K562 (cell line): ENCODE data around the gene CAPN5. TPM values are rescaled to one million over a fixed set of nuclear protein-coding genes. Genes with fewer than 3 reads are reported as not detected.

Source experiments
- ATAC-seq: fragments of 200-7000 bp; cut with Tn5 transposase; 3 replicates; pipeline ENCODE4 v1.9.1; 2020; ENCODE audit warnings: moderate library complexity
- BruUV-seq: library from RNA; stranded (reverse); fragments of 400-500 nt; replicated peaks from 2 replicates; lab custom pipeline; 2021; lab: Mats Ljungman, UMichigan
- CTCF ChIA-PET: fragments of 300-600 bp; formaldehyde crosslinking; extraction: SDS; loops from one replicate; lab custom pipeline; 2021; ENCODE audit warnings: low intra/inter-chr PET ratio; lab: Yijun Ruan, JAX
- POLR2A ChIA-PET: fragments of 300-600, 350-650 bp; sonication (Branson Sonifier 250); formaldehyde crosslinking; extraction: SDS; loops from one replicate; lab custom pipeline; 2021; ENCODE audit warnings: antibody characterized with exemption, inconsistent platforms; lab: Yijun Ruan, JAX
- DNase-seq, 4 experiments: peaks; one replicate each; pipeline versions ENCODE4 v3.0.0 to v3.0.0-alpha.2; 2011 to 2018; ENCODE audit warnings: low spot score in 3 of 4, mixed read lengths in 3 of 4; ENCODE audit errors: extremely low read depth in 1 of 4
- FAIRE-seq: peaks from 2 replicates; lab custom pipeline; 2011; peaks lifted over from hg19 to GRCh38; lab: Jason Lieb, UNC
- H2AFZ ChIP-seq: 2 replicates; pipeline ENCODE4 v1.6.0; 2011; ENCODE audit warnings: low read depth, low read length, control low read depth, inconsistent platforms
- H3K27ac ChIP-seq: fragments of 200-600 bp; 3 replicates; pipeline ENCODE4 v1.8.0; 2011; ENCODE audit warnings: low read depth, mild to moderate bottlenecking, control low read depth, inconsistent platforms, low read length, moderate library complexity, mixed read lengths; ENCODE audit errors: extremely low read depth
- H3K27me3 ChIP-seq, 2 experiments: fragments of 300-600 bp in 1 of 2; 2 replicates in 1 of 2; 3 replicates in 1 of 2; pipeline versions ENCODE4 v1.6.0 to v1.8.0; 2011; ENCODE audit warnings: inconsistent platforms in 2 of 2, low read length in 2 of 2, mild to moderate bottlenecking in 1 of 2, mixed read lengths in 1 of 2, moderate library complexity in 1 of 2; ENCODE audit not compliant: control insufficient read depth in 2 of 2, insufficient read depth in 2 of 2
- H3K36me3 ChIP-seq: fragments of 300-600 bp; 3 replicates; pipeline ENCODE4 v1.8.0; 2011; ENCODE audit warnings: mild to moderate bottlenecking, low read length, inconsistent platforms; ENCODE audit not compliant: control insufficient read depth, insufficient read depth
- H3K4me1 ChIP-seq, 2 experiments: fragments of 200-600 bp in 1 of 2; replicated peaks in 1 of 2; 2 replicates in 1 of 2; 3 replicates in 1 of 2; pipeline versions ENCODE4 v1.5.1 to v1.8.0; 2011; ENCODE audit warnings: inconsistent platforms in 2 of 2, low read length in 2 of 2, mild to moderate bottlenecking in 1 of 2, mixed read lengths in 1 of 2, moderate library complexity in 1 of 2; ENCODE audit not compliant: control insufficient read depth in 2 of 2, insufficient read depth in 2 of 2
- H3K4me2 ChIP-seq: 2 replicates; pipeline ENCODE4 v1.6.1; 2011; ENCODE audit warnings: low read length, control low read depth, inconsistent platforms, mixed read lengths; ENCODE audit not compliant: insufficient read depth
- H3K4me3 ChIP-seq: fragments of 200-600 bp; sonication (generic), shearing (Covaris generic); 2 replicates; pipeline ENCODE4 v1.5.1; 2016; ENCODE audit warnings: control low read depth, inconsistent platforms
- H3K79me2 ChIP-seq: fragments of 200-600 bp; 3 replicates; pipeline ENCODE4 v1.8.0; 2011; ENCODE audit warnings: low read length, inconsistent platforms; ENCODE audit not compliant: control insufficient read depth, insufficient read depth
- H3K9ac ChIP-seq, 2 experiments: 2 replicates each; pipeline versions ENCODE4 v1.6.0 to v1.6.1; 2011; ENCODE audit warnings: low read depth in 2 of 2, low read length in 2 of 2, control low read depth in 1 of 2, inconsistent platforms in 1 of 2, mild to moderate bottlenecking in 1 of 2, mixed read lengths in 1 of 2; ENCODE audit not compliant: insufficient read depth in 1 of 2
- H3K9me1 ChIP-seq: one replicate; pipeline ENCODE4 v1.6.0; 2011; ENCODE audit warnings: inconsistent platforms, mild to moderate bottlenecking, low read length, moderate library complexity; ENCODE audit not compliant: control insufficient read depth, insufficient read depth
- H3K9me3 ChIP-seq: replicated peaks from 2 replicates; pipeline ENCODE4 v1.5.1; 2011; ENCODE audit warnings: low read depth, low read length, inconsistent platforms; ENCODE audit not compliant: control insufficient read depth, insufficient read depth
- H4K20me1 ChIP-seq: replicated peaks from 2 replicates; pipeline ENCODE4 v1.6.1; 2011; ENCODE audit warnings: low read length, inconsistent platforms, mixed read lengths; ENCODE audit not compliant: control insufficient read depth, insufficient read depth
- DDX20 ChIP-seq: fragments of 450-650 bp; IDR thresholded peaks from 2 replicates; pipeline ENCODE4 v1.6.1; 2016; ENCODE audit warnings: missing genetic modification characterization, low read depth, mild to moderate bottlenecking, missing compliant biosample characterization, moderate library complexity
- HIVEP1 ChIP-seq: fragments of 250-450 bp; sonication (Bioruptor Pico); IDR thresholded peaks from 2 replicates; pipeline ENCODE4 v1.4.0; 2020; ENCODE audit warnings: mild to moderate bottlenecking
- NELFE ChIP-seq: IDR thresholded peaks from 2 replicates; pipeline ENCODE4 v1.6.1; 2011; ENCODE audit warnings: mild to moderate bottlenecking; ENCODE audit not compliant: insufficient read depth, insufficient read length
- RFX1 ChIP-seq: fragments of 450-650 bp; IDR thresholded peaks from 2 replicates; pipeline ENCODE4 v1.6.1; 2016; ENCODE audit warnings: mild to moderate bottlenecking, moderate library complexity
- TCF7L2 ChIP-seq: fragments of 150-350 bp; IDR thresholded peaks from 2 replicates; pipeline ENCODE4 v1.6.1; 2016; ENCODE audit warnings: low read depth, mild to moderate bottlenecking, low read length, moderate library complexity
- ZNF274 ChIP-seq: IDR thresholded peaks from 2 replicates; pipeline ENCODE4 v1.6.1; 2011; ENCODE audit warnings: low read depth, mild to moderate bottlenecking, low read length, moderate library complexity, borderline replicate concordance
- WGBS: fragments of 100-300 bp; shearing (Covaris generic); methylation state at CpG from one replicate; pipeline ENCODE4 v1.1.6; 2016; ENCODE audit warnings: low coverage, mixed read lengths; ENCODE audit not compliant: insufficient coverage; ENCODE audit errors: missing lambda C conversion rate; 5-methylcytosine and 5-hydroxymethylcytosine counted together
- in situ Hi-C: fragments of 300-500 bp; cut with MboI; formaldehyde crosslinking; loops from 4 replicates; pipeline ENCODE4 v1.15.0; 2018; ENCODE audit warnings: inconsistent platforms, mixed read lengths
- intact Hi-C: fragments of 100-400 bp; cut with micrococcal nuclease; formaldehyde crosslinking; loops from 2 replicates; pipeline ENCODE4 v1.14.2; 2022
- polyA plus RNA-seq, 8 experiments: library from polyadenylated mRNA; depleted of rRNA in 4 of 8; stranded (reverse) in 5 of 8; unstranded in 3 of 8; fragments of >200 nt; fragmentation: Nextera tagmentation in 2 of 8; fragmentation: Illumina TruSeq in 1 of 8; extraction: Ambion mirVana in 2 of 8; extraction: Trizol in 1 of 8; gene quantifications; 2 replicates each; pipeline versions ENCODE4 v1.2.1 to v1.2.3, GENCODE V29; 2011 to 2014; ENCODE audit warnings: inconsistent platforms in 1 of 8, missing spikeins in 1 of 8
- total RNA-seq, 7 experiments: library from RNA; depleted of rRNA in 6 of 7; stranded (reverse); fragments of >200 nt in 6 of 7; fragmentation: Illumina TruSeq in 2 of 7; extraction: Trizol in 2 of 7; gene quantifications; 2 replicates each; pipeline versions ENCODE4 v1.2.1 to v1.2.3, GENCODE V29; 2011 to 2021; ENCODE audit warnings: low replicate concordance in 1 of 7
- TF ChIP-seq, protein P1 (sequence below): fragments of 450-650 bp; IDR thresholded peaks from one replicate; pipeline ENCODE4 v1.6.1; 2018; ENCODE audit warnings: mild to moderate bottlenecking, moderate library complexity; ENCODE audit not compliant: partially characterized antibody

Gene CAPN5
- total and polyA plus RNA-seq, 9 of the 15 experiments (the other 6 are each of a cell fraction or from before 2014, with no cell fraction given), result 0.04 to 0.44 (median 0.14) TPM; not detected in 2

DNA sequence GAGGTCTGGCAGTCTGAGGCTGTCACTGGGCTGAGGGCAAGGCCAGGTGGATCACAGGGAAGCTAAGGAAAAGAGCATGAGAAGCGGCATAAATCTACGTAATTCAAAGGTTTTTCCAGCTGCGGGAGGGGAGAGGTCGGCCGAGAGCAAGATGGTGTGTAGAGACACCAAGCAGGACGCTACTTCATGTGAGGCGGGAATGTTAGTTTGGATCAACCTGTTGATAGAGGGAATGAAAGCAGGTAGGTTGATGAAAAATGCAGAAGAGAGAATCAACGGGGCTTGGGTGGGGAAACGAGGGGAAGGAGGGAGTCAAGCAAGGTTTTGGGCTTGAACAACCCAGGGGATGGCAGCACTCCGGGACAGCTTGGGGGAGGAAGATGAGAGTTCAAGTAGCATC lies 29.7 kb upstream of the CAPN5 start:
- intact Hi-C loops, result no loop called here
- no peak for DNase-seq
- Histone ChIP-seq H3K4me2 (no peak overlapping the region), H3K9ac (no peak overlapping the region), H3K9me3 (0 out of 2 replicates have a peak, but pooled peaks cover 1% of the 10 kb centered on the region), H4K20me1 (no peaks in the 10 kb centered on the region), H3K9me1 (no peaks in the 10 kb centered on the region), H2AFZ (0 out of 2 replicates have a peak overlapping the region, but pooled peaks have one; percentile 8), H3K4me1 (peaks cover 0 to 12% of the 10 kb centered on the region in 2 experiments; a peak in 3 of 5 replicates), H3K79me2 (no peaks in the 10 kb centered on the region), H3K27me3 (no peaks in the 10 kb centered on the region; a peak in 1 of 5 replicates), H3K36me3 (no peaks in the 10 kb centered on the region), H3K27ac (no peak overlapping the region), H3K4me3 (no peak overlapping the region)
- POLR2A ChIA-PET, result interaction anchor here (0.7 to 4.1 kb wide), 2 partner anchors 11 to 108 kb away, joined by 4 to 17 read pairs; no protein-coding TSS in a partner anchor
- no peak for FAIRE-seq
- no peak for TF ChIP-seq DDX20
- no peak for TF ChIP-seq HIVEP1 (CRISPR knock-in tag)
- no peak for TF ChIP-seq NELFE
- no peak for TF ChIP-seq TCF7L2
- TF ChIP-seq RFX1, result no peak
- TF ChIP-seq ZNF274, result no peak
- TF ChIP-seq, protein P1, sequence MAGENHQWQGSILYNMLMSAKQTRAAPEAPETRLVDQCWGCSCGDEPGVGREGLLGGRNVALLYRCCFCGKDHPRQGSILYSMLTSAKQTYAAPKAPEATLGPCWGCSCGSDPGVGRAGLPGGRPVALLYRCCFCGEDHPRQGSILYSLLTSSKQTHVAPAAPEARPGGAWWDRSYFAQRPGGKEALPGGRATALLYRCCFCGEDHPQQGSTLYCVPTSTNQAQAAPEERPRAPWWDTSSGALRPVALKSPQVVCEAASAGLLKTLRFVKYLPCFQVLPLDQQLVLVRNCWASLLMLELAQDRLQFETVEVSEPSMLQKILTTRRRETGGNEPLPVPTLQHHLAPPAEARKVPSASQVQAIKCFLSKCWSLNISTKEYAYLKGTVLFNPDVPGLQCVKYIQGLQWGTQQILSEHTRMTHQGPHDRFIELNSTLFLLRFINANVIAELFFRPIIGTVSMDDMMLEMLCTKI, result no peak
- no peak for ATAC-seq
- 28% methylated on average over 9 of the region's 10 CpGs for WGBS
- no TSS peak for BruUV-seq
- in situ Hi-C loops, result loop anchor here (10.0 kb wide), 1 partner anchor 112 kb away; no protein-coding TSS in a partner anchor
- CTCF ChIA-PET, result no interaction called here
